ENCODE data around the gene TACC3. TPM values are rescaled to one million over a fixed set of nuclear protein-coding genes. Genes with fewer than 3 reads are reported as not detected.
A peak's percentile ranks its signal among the peaks of the same experiment; 100 is the strongest.

The TACC3 gene
- total RNA-seq, 4 donors from 2014 or later, result 4.6 to 15.6 (median 7.3) TPM

DNA sequence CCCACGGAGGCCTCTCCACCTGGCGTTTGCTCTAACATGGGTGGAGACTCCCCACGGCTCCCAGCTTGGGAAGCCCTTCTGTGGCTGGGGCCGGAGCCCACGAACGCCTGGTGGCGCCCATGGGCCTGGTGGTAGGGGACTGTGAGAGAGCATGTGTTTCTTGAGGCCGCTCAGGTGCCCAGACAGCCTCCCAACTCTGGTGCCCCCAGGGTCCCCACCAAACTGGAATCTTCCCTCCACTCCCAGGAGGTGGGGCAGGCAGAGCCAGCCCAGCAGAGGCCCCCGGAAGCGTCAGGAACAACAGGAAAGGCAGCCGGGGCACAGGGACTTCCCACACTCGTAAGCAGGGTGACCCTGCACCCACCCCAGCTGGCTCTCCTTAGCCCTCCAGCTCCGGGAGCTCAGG, 38.5 kb downstream of the TACC3 start:
- no peaks in the 10 kb centered on the region for H3K27me3 ChIP-seq
- no peaks in the 10 kb centered on the region for H3K9me3 ChIP-seq
- no peak for DNase-seq
- H3K27ac ChIP-seq, result no peak overlapping the region
- H3K36me3 ChIP-seq, result no peaks in the 10 kb centered on the region
- intact Hi-C loops (cut with DNase I; ENCODE audit: low total_unique reads), result no loop called here
- peaks cover 0 to 6% of the 10 kb centered on the region in 2 donors for H3K4me1 ChIP-seq
- TF ChIP-seq, protein P1, sequence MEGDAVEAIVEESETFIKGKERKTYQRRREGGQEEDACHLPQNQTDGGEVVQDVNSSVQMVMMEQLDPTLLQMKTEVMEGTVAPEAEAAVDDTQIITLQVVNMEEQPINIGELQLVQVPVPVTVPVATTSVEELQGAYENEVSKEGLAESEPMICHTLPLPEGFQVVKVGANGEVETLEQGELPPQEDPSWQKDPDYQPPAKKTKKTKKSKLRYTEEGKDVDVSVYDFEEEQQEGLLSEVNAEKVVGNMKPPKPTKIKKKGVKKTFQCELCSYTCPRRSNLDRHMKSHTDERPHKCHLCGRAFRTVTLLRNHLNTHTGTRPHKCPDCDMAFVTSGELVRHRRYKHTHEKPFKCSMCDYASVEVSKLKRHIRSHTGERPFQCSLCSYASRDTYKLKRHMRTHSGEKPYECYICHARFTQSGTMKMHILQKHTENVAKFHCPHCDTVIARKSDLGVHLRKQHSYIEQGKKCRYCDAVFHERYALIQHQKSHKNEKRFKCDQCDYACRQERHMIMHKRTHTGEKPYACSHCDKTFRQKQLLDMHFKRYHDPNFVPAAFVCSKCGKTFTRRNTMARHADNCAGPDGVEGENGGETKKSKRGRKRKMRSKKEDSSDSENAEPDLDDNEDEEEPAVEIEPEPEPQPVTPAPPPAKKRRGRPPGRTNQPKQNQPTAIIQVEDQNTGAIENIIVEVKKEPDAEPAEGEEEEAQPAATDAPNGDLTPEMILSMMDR (IDR thresholded peaks at IDR 0.05), result no peak
- no peak for TF ChIP-seq POLR2A (IDR thresholded peaks at IDR 0.05)
- H3K4me3 ChIP-seq, result no peak overlapping the region

- H3K4me1 ChIP-seq, result peaks cover 0 to 6% of the 10 kb centered on the region in 2 donors
- H3K36me3 ChIP-seq, result no peaks in the 10 kb centered on the region
- DNase-seq, result no peak
- no peak for TF ChIP-seq POLR2A (IDR thresholded peaks at IDR 0.05)
- TF ChIP-seq, protein P1 (IDR thresholded peaks at IDR 0.05), result no peak
- no peaks in the 10 kb centered on the region for H3K27me3 ChIP-seq
- H3K9me3 ChIP-seq, result no peaks in the 10 kb centered on the region
- intact Hi-C loops (cut with DNase I; ENCODE audit: low total_unique reads), result no loop called here
- no peak overlapping the region for H3K4me3 ChIP-seq
- H3K27ac ChIP-seq, result no peak overlapping the region
Measured at GRCh38 chr4:1760521-1761071, 39.3 kb downstream of the TACC3 start.

DNA sequence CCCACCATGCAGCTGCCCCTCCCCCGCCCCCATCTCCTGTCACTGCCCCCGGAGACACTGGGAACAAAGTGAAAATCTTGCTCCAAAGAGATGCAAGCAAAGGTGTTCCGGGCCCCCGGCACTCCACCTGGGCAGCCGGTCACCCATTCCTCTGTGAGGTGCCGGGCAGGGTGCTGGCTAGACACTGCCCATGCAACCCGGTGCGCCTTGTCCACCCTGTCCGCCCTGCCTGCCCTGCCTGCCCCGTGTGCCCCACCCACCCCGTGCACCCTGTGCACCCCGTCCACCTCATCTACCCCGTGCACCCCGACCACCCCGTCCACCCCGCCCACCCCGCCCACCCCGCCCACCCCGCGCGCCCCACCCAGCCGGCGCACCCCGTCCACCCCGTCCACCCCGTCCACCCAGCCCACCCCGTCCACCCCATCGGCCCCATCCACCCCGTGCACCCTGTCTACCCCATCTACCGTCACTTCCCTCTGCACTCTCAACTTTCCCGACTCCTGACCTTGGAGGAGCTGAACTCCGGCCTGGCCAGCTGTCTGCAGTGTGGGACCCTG, 39.9 kb downstream of the TACC3 start:
- TF ChIP-seq, protein P1 (IDR thresholded peaks at IDR 0.05), result no peak
- intact Hi-C loops (cut with DNase I; ENCODE audit: low total_unique reads), result no loop called here
- no peak for DNase-seq
- no peak overlapping the region for H3K27ac ChIP-seq
- H3K4me1 ChIP-seq, result peaks cover 0 to 6% of the 10 kb centered on the region in 2 donors
- no peaks in the 10 kb centered on the region for H3K27me3 ChIP-seq
- H3K36me3 ChIP-seq, result no peaks in the 10 kb centered on the region
- H3K4me3 ChIP-seq, result no peak overlapping the region
- no peaks in the 10 kb centered on the region for H3K9me3 ChIP-seq

GRCh38 chr4:1762264-1763010, 41.1 kb downstream of the TACC3 start:
- H3K27me3 ChIP-seq, result peaks cover 0 to 6% of the 10 kb centered on the region in 2 donors
- H3K36me3 ChIP-seq, result no peaks in the 10 kb centered on the region
- no peaks in the 10 kb centered on the region for H3K9me3 ChIP-seq
- DNase-seq, result no peak
- H3K27ac ChIP-seq, result no peak overlapping the region
- intact Hi-C loops (cut with DNase I; ENCODE audit: low total_unique reads), result no loop called here
- TF ChIP-seq, protein P1 (IDR thresholded peaks at IDR 0.05), result no peak
- TF ChIP-seq POLR2A (IDR thresholded peaks at IDR 0.05), result no peak
- peaks cover 0 to 12% of the 10 kb centered on the region in 2 donors for H3K4me1 ChIP-seq
- no peak overlapping the region for H3K4me3 ChIP-seq

DNA sequence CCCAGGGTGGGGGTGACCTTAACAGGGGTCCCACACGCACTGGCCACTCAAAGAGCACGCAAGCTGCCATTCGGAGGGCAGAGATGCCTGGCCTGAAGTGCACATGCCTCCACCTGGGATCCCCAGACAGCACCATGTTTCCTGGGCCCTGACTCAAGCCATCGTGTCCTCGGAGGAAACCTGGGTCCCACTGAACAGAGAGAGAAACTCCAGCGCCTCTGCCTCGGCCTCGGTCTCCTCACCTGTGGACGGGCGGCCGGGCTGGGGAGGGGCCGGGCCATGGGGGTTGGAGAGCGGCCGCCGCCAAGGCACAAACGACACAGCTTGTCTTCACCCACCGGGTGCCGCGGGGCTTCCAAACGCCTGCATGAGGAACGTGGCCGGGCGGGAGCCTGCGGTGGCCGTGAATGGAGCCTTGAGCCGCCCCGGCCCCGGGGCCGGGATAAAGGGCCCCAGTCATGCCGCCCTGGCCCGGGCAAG, 41.8 kb downstream of the TACC3 start:
- no peaks in the 10 kb centered on the region for H3K9me3 ChIP-seq
- H3K4me3 ChIP-seq, result peak overlapping the region in 1 of 2 donors; percentile 24
- peaks cover 0 to 6% of the 10 kb centered on the region in 2 donors for H3K27me3 ChIP-seq
- no peak for DNase-seq
- no peak overlapping the region for H3K27ac ChIP-seq
- TF ChIP-seq, protein P1 (IDR thresholded peaks at IDR 0.05), result no peak
- TF ChIP-seq POLR2A (IDR thresholded peaks at IDR 0.05), result no peak
- intact Hi-C loops (cut with DNase I; ENCODE audit: low total_unique reads), result no loop called here
- no peaks in the 10 kb centered on the region for H3K36me3 ChIP-seq
- peaks cover 0 to 15% of the 10 kb centered on the region in 2 donors for H3K4me1 ChIP-seq

Data from uterus (tissue), 4 donors.